Measurements from ENCODE around the gene MAPK12. TPM values are rescaled to one million over a fixed set of nuclear protein-coding genes. Genes with fewer than 3 reads are reported as not detected.

The MAPK12 gene
- total and polyA plus RNA-seq, 2 of the 4 experiments (the other 2 are of a cell fraction): 41.0 to 56.3 TPM

DNA sequence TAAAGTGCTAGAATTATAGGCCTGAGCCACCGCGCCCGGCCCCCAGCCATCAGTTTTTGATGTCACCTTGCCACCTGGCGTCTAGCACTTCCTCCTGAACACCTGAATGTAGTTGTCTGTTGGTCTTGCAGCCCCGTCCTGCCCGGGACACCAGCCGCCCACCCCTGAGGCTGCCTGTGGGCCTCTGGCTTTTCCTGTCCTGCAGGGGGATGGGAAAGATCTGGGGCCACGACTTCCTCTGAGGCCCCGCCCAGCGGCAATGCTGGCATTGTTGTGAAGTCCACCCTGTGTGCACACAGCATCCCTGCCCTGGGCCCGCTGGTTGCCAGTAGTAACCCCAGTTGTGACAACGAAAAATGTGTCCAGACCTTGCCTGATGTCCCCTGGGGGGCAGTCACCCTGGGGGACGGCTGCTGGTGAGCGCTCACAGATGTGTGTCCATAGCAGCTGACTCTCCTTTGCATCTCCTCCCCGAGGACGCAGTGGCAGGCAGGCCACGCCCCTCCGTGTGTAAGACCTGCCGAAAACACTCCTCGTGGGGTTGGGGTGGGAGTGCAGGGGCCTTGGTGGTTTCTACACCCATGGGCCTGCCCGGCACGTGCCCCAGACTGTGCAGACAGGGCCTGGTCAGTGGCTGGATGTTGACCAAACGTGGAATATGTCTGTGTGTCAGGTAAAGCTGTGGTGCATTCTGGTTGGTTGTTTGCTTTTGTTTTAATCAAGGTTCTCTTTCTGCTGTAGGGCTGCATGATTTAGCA lies 53.9 kb downstream of the MAPK12 start:
- H3K9me3 ChIP-seq (ENCODE audit: control insufficient read depth, insufficient read depth, low read length): no peaks in the 10 kb centered on the region
- H3K79me1 ChIP-seq (ENCODE audit: low read depth in 1 of 2, low read length in 2 of 2): peaks cover 29 to 73% of the 10 kb centered on the region in 2 experiments
- H2BK20ac ChIP-seq (ENCODE audit: low read depth, low read length): no peak overlapping the region
- no peak for ATAC-seq (ENCODE audit: low read depth)
- no peak overlapping the region for H3K4me2 ChIP-seq (ENCODE audit: low read depth, low read length)
- H3K27ac ChIP-seq (ENCODE audit: insufficient read depth, low read length): no peak overlapping the region
- no peak overlapping the region for H2AK9ac ChIP-seq (replicated peaks; ENCODE audit: low read depth, low read length, poor library complexity)
- no peaks in the 10 kb centered on the region for H3K27me3 ChIP-seq (ENCODE audit: control insufficient read depth, insufficient read depth, low read length)
- peaks cover 38% of the 10 kb centered on the region for H4K20me1 ChIP-seq (ENCODE audit: insufficient read depth, low read length)
- H3K23ac ChIP-seq (ENCODE audit: low read depth, low read length): no peak overlapping the region
- no peak overlapping the region for H2AK5ac ChIP-seq (ENCODE audit: low read depth, low read length)
- CTCF ChIA-PET: no interaction called here
- no peak overlapping the region for H2BK15ac ChIP-seq (ENCODE audit: low read depth, low read length)
- H3K14ac ChIP-seq (replicated peaks; ENCODE audit: low read depth, low read length): no peak overlapping the region
- in situ Hi-C loops (cut with MboI; ENCODE audit: low sequenced_read_pairs) (loop anchor here (25.0 kb wide), 1 partner anchor 395 kb away; no protein-coding TSS in a partner anchor), dilution Hi-C loops (cut with HindIII; ENCODE audit: low sequenced_read_pairs, unreplicated experiment) (no loop called here), intact Hi-C loops (cut with micrococcal nuclease) (loop anchor here (2.0 to 10.0 kb wide), 2 partner anchors 233 to 277 kb away; no protein-coding TSS in a partner anchor)
- H4K91ac ChIP-seq (ENCODE audit: insufficient read depth, low read depth, low read length): no peak overlapping the region
- no peak overlapping the region for H3K9ac ChIP-seq (ENCODE audit: low read depth, low read length)
- no peak overlapping the region for H3K18ac ChIP-seq (ENCODE audit: low read depth, low read length)
- H2BK120ac ChIP-seq (ENCODE audit: low read depth, low read length): no peak overlapping the region
- WGBS, 2 experiments (ENCODE audit: extremely low coverage in 2 of 2, insufficient read length in 1 of 2): 89% methylated on average over 5 of the region's 23 CpGs; no CpG with 5 or more reads in 1 of the 2 experiments
- BruUV-seq (replicated peaks): no TSS peak
- no peak overlapping the region for H2AFZ ChIP-seq (replicated peaks; ENCODE audit: low read length, poor library complexity)
- H3K4ac ChIP-seq (ENCODE audit: low read depth, low read length): no peak overlapping the region
- no peak for DNase-seq
- H3K36me3 ChIP-seq (ENCODE audit: control insufficient read depth, insufficient read depth, low read length): peaks cover 39% of the 10 kb centered on the region
- no peaks in the 10 kb centered on the region for H3K4me1 ChIP-seq (ENCODE audit: control insufficient read depth, insufficient read depth, low read length)
- H4K5ac ChIP-seq (ENCODE audit: low read depth, low read length): no peak overlapping the region
- POLR2A ChIA-PET (ENCODE audit: unreplicated experiment): no interaction called here
- no peak overlapping the region for H3K4me3 ChIP-seq (ENCODE audit: insufficient read depth, low read depth, low read length)
- no peaks in the 10 kb centered on the region for H3K9me1 ChIP-seq (ENCODE audit: insufficient read depth, low read length)
- no peak overlapping the region for H4K8ac ChIP-seq (ENCODE audit: low read depth in 2 of 2, low read length in 2 of 2)
- no peak overlapping the region for H3K56ac ChIP-seq (ENCODE audit: extremely low read depth, insufficient read depth, low read length)
- no peak overlapping the region for H2BK5ac ChIP-seq (ENCODE audit: low read depth, low read length, poor library complexity, severe bottlenecking)
- TF ChIP-seq BHLHE40 (IDR thresholded peaks at IDR 0.05; ENCODE audit: low read depth, low read length): no peak
- no peak for TF ChIP-seq NFE2L2 (IDR thresholded peaks at IDR 0.05; ENCODE audit: low read depth, low read length)
- TF ChIP-seq RFX5 (IDR thresholded peaks at IDR 0.05; ENCODE audit: low read depth, low read length): no peak
- no peak for TF ChIP-seq FOS (IDR thresholded peaks at IDR 0.05; ENCODE audit: low read depth, low read length)
- TF ChIP-seq, protein P1, sequence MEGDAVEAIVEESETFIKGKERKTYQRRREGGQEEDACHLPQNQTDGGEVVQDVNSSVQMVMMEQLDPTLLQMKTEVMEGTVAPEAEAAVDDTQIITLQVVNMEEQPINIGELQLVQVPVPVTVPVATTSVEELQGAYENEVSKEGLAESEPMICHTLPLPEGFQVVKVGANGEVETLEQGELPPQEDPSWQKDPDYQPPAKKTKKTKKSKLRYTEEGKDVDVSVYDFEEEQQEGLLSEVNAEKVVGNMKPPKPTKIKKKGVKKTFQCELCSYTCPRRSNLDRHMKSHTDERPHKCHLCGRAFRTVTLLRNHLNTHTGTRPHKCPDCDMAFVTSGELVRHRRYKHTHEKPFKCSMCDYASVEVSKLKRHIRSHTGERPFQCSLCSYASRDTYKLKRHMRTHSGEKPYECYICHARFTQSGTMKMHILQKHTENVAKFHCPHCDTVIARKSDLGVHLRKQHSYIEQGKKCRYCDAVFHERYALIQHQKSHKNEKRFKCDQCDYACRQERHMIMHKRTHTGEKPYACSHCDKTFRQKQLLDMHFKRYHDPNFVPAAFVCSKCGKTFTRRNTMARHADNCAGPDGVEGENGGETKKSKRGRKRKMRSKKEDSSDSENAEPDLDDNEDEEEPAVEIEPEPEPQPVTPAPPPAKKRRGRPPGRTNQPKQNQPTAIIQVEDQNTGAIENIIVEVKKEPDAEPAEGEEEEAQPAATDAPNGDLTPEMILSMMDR (conservative IDR thresholded peaks at IDR 0.05; ENCODE audit: low read depth, low read length): no peak
- TF ChIP-seq MXI1 (IDR thresholded peaks at IDR 0.05; ENCODE audit: borderline replicate concordance, low read depth, low read length): no peak
- no peak for TF ChIP-seq CEBPB (IDR thresholded peaks at IDR 0.05; ENCODE audit: low read depth, low read length)
- TF ChIP-seq, protein P2, sequence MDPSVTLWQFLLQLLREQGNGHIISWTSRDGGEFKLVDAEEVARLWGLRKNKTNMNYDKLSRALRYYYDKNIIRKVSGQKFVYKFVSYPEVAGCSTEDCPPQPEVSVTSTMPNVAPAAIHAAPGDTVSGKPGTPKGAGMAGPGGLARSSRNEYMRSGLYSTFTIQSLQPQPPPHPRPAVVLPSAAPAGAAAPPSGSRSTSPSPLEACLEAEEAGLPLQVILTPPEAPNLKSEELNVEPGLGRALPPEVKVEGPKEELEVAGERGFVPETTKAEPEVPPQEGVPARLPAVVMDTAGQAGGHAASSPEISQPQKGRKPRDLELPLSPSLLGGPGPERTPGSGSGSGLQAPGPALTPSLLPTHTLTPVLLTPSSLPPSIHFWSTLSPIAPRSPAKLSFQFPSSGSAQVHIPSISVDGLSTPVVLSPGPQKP (IDR thresholded peaks at IDR 0.05; ENCODE audit: borderline replicate concordance, low read depth, low read length): no peak
- no peak for TF ChIP-seq RCOR1 (IDR thresholded peaks at IDR 0.05; ENCODE audit: insufficient replicate concordance, low read length)
- TF ChIP-seq MAZ (IDR thresholded peaks at IDR 0.05; ENCODE audit: borderline replicate concordance, low read depth, low read length): no peak
- no peak for TF ChIP-seq RAD21 (IDR thresholded peaks at IDR 0.05; ENCODE audit: low read length)
- no peak for TF ChIP-seq CHD1 (IDR thresholded peaks at IDR 0.05; ENCODE audit: low read depth, low read length)
- no peak for TF ChIP-seq MAFK (IDR thresholded peaks at IDR 0.05; ENCODE audit: low read depth, low read length)
- TF ChIP-seq SMC3 (IDR thresholded peaks at IDR 0.05; ENCODE audit: low read depth, low read length): no peak
- TF ChIP-seq, protein P3, sequence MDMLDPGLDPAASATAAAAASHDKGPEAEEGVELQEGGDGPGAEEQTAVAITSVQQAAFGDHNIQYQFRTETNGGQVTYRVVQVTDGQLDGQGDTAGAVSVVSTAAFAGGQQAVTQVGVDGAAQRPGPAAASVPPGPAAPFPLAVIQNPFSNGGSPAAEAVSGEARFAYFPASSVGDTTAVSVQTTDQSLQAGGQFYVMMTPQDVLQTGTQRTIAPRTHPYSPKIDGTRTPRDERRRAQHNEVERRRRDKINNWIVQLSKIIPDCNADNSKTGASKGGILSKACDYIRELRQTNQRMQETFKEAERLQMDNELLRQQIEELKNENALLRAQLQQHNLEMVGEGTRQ (IDR thresholded peaks at IDR 0.05; ENCODE audit: low read depth, low read length): no peak
